Measurements from ENCODE around the gene NBL1. TPM values are rescaled to one million over a fixed set of nuclear protein-coding genes. Genes with fewer than 3 reads are reported as not detected.

NBL1 gene
- total and polyA plus RNA-seq, 9 of the 15 experiments (the other 6 are each of a cell fraction or from before 2014, with no cell fraction given), result 0.10 to 3.7 (median 1.8) TPM; not detected in 1

- TF ChIP-seq STAG1 (CRISPR knock-in tag; IDR thresholded peaks at IDR 0.05; ENCODE audit: borderline replicate concordance) (no peak), STAT5B (CRISPR knock-in tag; IDR thresholded peaks at IDR 0.05) (no peak), ZNF184 (CRISPR knock-in tag; IDR thresholded peaks at IDR 0.05) (no peak), HLTF (IDR thresholded peaks at IDR 0.05) (no peak), ETV6 (IDR thresholded peaks at IDR 0.05; ENCODE audit: borderline replicate concordance in 1 of 2, low read depth in 2 of 2, low read length in 1 of 2) (no peak), ETV6 (CRISPR knock-in tag; IDR thresholded peaks at IDR 0.05; ENCODE audit: borderline replicate concordance) (0 out of 2 replicates have a peak, but pooled peaks have one; percentile 25), ZNF384 (IDR thresholded peaks at IDR 0.05; ENCODE audit: low read depth, low read length) (peak; percentile 88), CXXC5 (CRISPR knock-in tag; IDR thresholded peaks at IDR 0.05) (peak; percentile 59), KAT7 (CRISPR knock-in tag; IDR thresholded peaks at IDR 0.05; ENCODE audit: borderline replicate concordance) (no peak), E2F5 (CRISPR knock-in tag; IDR thresholded peaks at IDR 0.05) (no peak), SRF (CRISPR knock-in tag; IDR thresholded peaks at IDR 0.05) (no peak), ZNF436 (CRISPR knock-in tag; IDR thresholded peaks at IDR 0.05) (no peak), ZC3H4 (CRISPR knock-in tag; IDR thresholded peaks at IDR 0.05; ENCODE audit: borderline replicate concordance) (peak; percentile 60; the same call in 1 of the 2 replicates), ZNF592 (IDR thresholded peaks at IDR 0.05) (no peak), NEUROD1 (IDR thresholded peaks at IDR 0.05; ENCODE audit: borderline replicate concordance, low read depth, low read length, partially characterized antibody) (peak; percentile 90), HBP1 (CRISPR knock-in tag; IDR thresholded peaks at IDR 0.05) (no peak), MTA1 (IDR thresholded peaks at IDR 0.05; ENCODE audit: borderline replicate concordance) (peak; percentile 96), DLX4 (CRISPR knock-in tag; IDR thresholded peaks at IDR 0.05) (no peak), NR0B1 (IDR thresholded peaks at IDR 0.05; ENCODE audit: partially characterized antibody) (no peak)
These were observed 47.2 kb upstream of the NBL1 start (continued) for GRCh38 chr1:19596714-19597495.
